Activated T-helper 2 cell treated with anti-CD3 and anti-CD28 coated beads, Interferon-gamma antibody, Interleukin-2, Interleukin-4, amounts not matched to agents 10 μg/mL and 5 μg/mL and 100 μg/mL, durations not matched to agents 14 hours and 24 hours and 36 hours (primary cell): ENCODE data around the gene GATB. TPM values are rescaled to one million over a fixed set of nuclear protein-coding genes. Genes with fewer than 3 reads are reported as not detected.

ENCODE experiments used
- DNase-seq: peaks from one replicate; pipeline ENCODE4 v3.0.0; 2021; ENCODE audit warnings: low spot score
- H3K27ac Mint-ChIP-seq: one replicate; pipeline ENCODE4 v1.8.0; 2021; ENCODE audit warnings: mixed read lengths
- H3K27me3 Mint-ChIP-seq: one replicate; pipeline ENCODE4 v1.8.0; 2021; ENCODE audit warnings: low read depth, mixed read lengths
- H3K36me3 Mint-ChIP-seq: one replicate; pipeline ENCODE4 v1.8.0; 2021; ENCODE audit warnings: low read depth, mixed read lengths
- H3K4me1 Mint-ChIP-seq: one replicate; pipeline ENCODE4 v1.8.0; 2021; ENCODE audit warnings: low read depth, mixed read lengths
- H3K4me3 Mint-ChIP-seq: one replicate; pipeline ENCODE4 v1.8.0; 2021; ENCODE audit warnings: low read depth, mild to moderate bottlenecking, moderate library complexity, mixed read lengths
- H3K9me3 Mint-ChIP-seq: one replicate; pipeline ENCODE4 v1.8.0; 2021; ENCODE audit warnings: mixed read lengths
- intact Hi-C: fragments of 100-400 bp; cut with micrococcal nuclease; formaldehyde crosslinking; loops from one replicate; pipeline ENCODE4 v1.15.1; 2023
- total RNA-seq: library from RNA; stranded (reverse); gene quantifications from 2 replicates; pipeline ENCODE4 v1.2.3, GENCODE V29; 2022

The GATB gene
- total RNA-seq, 1 donor from 2014 or later, result 19.6 TPM

DNA sequence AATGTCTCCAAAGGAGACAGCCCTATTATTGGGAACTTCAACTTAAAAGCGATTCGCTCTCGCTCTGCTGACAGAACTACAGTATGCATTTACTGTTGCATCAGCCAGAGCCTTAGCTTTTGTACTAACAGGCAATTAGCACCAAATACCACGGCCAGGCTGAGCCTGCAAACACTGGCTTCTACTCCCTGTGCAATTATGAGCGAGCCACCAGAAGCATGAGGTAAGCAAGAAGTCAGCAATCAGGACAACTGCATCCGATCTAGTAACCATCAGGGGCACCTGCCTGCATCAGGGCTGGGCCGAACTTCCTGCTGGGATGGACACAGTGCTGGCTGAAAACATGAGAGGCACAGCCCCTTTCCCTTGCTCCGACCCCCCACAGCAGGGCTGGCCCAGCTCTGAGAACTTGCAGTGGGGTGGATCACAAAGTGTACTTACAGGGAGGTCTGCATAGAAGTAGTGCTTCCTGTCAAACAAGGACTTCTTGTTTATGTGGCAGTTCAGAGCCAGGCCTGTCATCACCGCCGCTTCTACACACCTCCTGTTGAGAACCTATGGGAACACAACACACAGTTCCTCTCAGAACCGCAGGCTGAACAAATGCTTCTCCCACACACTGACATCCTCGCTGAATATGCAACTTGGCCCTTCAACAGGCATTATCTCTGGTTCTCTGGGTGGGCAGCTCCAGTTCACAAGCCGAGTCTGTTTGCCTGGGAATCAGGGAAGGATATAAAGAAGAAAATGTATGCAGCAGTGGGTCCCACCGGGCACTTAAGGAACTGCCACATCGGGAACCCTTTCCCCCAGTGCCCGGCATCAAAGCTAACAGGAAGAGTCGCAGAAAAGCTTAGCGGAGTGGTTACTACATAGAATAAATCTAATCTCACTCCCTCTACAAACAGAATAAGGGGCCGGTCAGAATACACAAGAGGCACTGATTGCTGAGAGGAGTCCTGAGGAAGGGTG lies 41.5 kb downstream of the GATB start:
- Mint-ChIP-seq H3K4me1 (peaks cover under 1% of the 10 kb centered on the region), H3K4me3 (no peak overlapping the region), H3K9me3 (no peaks in the 10 kb centered on the region), H3K36me3 (no peaks in the 10 kb centered on the region), H3K27me3 (no peaks in the 10 kb centered on the region), H3K27ac (no peak overlapping the region)
- no peak for DNase-seq
- intact Hi-C loops, result no loop called here

DNA sequence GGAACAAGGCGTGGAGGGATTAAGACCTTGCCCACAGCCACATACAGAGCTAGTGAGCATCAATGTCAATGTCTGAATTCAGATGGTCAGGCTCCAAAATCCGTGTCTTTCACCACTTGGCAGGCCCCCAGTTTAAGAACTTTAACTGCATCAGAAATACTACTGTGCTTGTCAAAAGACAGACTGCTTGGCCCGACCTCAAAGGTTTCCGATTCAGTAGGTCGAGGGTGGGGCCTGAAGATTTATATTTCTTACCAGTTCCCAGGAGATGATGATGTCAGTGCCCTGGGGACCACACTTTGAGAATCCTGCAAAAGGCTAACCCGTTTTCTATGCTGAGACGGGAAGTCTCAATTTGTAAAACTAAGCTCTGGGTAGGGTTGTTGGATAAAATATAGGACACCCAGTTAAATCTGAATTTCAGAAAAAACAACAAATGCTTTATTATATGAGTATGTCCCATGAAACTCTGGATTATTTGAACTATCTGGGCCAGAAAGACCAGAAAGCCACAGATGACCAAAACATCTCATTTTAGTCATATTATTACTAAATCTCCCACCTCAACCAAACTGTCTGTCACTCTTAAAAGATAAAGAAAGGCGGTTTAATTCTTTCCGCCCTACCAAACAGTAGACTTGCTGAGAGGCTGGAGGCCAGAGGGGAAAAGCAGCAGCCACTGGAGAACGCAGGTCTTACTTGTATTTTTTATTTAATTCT lies 42.7 kb downstream of the GATB start:
- H3K4me1 Mint-ChIP-seq, result no peaks in the 10 kb centered on the region
- H3K27ac Mint-ChIP-seq, result no peak overlapping the region
- no peaks in the 10 kb centered on the region for H3K27me3 Mint-ChIP-seq
- DNase-seq, result no peak
- no peaks in the 10 kb centered on the region for H3K9me3 Mint-ChIP-seq
- H3K36me3 Mint-ChIP-seq, result no peaks in the 10 kb centered on the region
- no peak overlapping the region for H3K4me3 Mint-ChIP-seq
- intact Hi-C loops, result no loop called here

DNA sequence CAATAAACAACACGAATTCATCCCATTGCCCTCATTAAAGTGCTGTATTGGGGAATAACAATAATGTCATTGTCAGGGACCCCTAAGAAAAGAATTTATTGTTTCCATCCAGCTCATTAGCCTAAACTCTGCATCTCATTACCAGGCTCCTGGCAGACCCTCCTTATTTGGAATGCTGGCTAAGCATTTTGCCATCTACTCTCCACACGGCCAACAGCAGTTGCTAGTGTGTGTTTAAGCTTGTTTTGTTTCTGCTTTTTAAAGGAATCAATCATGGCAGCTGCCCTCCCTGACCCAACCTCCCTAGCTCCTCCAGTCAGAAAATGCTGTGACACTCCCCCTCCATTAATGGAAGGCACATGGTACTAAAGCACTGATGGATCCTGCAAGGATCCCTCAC lies 43.5 kb downstream of the GATB start:
- Mint-ChIP-seq H3K4me3 (no peak overlapping the region), H3K4me1 (no peaks in the 10 kb centered on the region), H3K27me3 (no peaks in the 10 kb centered on the region), H3K27ac (no peak overlapping the region), H3K36me3 (no peaks in the 10 kb centered on the region), H3K9me3 (no peaks in the 10 kb centered on the region)
- no peak for DNase-seq
- intact Hi-C loops, result no loop called here

DNA sequence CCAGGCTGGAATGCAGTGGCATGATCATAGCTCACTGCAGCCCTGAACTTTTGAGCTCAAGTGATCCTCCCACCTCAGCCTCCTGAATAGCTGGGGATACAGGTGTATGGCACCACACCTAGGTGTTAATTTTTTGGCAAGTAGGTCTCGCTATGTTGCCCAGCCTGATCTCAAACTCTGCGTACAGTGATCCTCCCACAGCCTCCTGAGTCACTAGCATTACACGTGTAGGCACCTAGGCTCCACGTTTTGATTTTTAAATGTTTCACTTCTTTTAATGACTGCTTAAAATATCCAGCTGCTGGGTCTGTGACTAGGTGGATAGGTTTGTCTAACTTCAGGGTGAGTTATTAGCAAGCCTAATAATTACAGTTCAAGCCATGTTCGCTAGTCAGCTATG lies 44.5 kb downstream of the GATB start:
- no peaks in the 10 kb centered on the region for H3K27me3 Mint-ChIP-seq
- no peak for DNase-seq
- no peak overlapping the region for H3K27ac Mint-ChIP-seq
- intact Hi-C loops, result no loop called here
- no peak overlapping the region for H3K4me3 Mint-ChIP-seq
- H3K9me3 Mint-ChIP-seq, result no peaks in the 10 kb centered on the region
- no peaks in the 10 kb centered on the region for H3K36me3 Mint-ChIP-seq
- no peaks in the 10 kb centered on the region for H3K4me1 Mint-ChIP-seq

DNA sequence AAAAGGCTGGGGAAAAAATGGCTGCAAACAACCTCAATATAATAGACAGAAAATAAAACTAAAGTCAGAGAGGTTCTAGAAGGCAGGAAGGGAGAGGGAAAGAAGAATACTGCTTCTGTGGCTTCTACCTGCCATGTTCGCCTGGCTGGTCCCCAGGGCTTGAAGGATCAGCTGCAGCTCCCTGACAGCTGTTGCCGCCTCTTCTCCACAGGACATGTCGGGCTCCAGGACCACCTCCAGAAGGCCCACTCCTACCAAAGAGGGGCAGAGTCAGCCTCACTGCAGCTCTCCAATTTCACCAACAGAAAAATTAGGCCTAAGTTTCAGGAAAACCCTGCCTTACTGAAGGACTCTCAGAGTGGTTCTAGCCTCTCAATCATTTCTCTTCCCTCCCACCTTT lies 44.9 kb downstream of the GATB start:
- Mint-ChIP-seq H3K4me3 (no peak overlapping the region), H3K27ac (no peak overlapping the region), H3K4me1 (no peaks in the 10 kb centered on the region), H3K9me3 (no peaks in the 10 kb centered on the region), H3K36me3 (no peaks in the 10 kb centered on the region), H3K27me3 (no peaks in the 10 kb centered on the region)
- DNase-seq, result no peak
- intact Hi-C loops, result no loop called here

DNA sequence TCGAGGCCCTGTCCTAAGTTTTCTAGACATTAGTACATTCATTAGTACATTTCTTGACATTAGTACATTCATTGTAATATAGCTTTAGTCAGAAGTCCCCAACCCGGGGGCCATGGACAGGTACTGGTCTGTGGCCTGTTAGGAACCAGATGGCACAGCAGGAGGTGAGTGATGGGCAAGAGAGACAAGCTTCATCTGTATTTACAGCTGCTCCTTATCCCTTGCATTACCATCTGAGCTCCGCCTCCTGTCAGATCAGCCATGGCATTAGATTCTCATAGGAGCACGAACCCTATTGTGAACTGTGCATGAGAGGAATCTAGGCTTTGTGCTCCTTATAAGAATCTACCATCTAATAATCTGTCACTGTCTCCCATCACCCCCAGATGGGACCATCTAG lies 48.0 kb downstream of the GATB start:
- no peaks in the 10 kb centered on the region for H3K27me3 Mint-ChIP-seq
- no peak overlapping the region for H3K27ac Mint-ChIP-seq
- no peaks in the 10 kb centered on the region for H3K4me1 Mint-ChIP-seq
- no peak overlapping the region for H3K4me3 Mint-ChIP-seq
- H3K9me3 Mint-ChIP-seq, result no peaks in the 10 kb centered on the region
- no peak for DNase-seq
- intact Hi-C loops, result no loop called here
- H3K36me3 Mint-ChIP-seq, result no peaks in the 10 kb centered on the region

DNA sequence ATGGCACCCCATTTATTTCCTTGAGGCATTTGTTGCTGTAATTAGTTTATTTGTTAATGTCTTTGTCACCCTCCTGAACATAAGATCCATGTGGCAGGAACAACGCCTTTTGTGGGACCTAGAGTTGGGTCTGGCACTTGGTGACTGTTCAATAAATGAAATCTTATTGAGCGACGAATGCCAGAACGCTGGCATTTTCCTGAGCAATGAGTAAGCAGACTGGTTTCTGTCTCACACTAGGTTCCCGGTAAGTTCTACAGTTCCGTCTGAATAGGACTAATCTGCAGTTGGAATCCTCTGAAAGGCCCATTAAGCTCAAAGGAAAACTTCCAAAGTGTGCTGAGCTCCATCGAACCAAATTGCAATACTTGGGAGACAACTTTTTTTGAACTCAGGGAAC lies 49.2 kb downstream of the GATB start:
- intact Hi-C loops, result no loop called here
- no peak overlapping the region for H3K27ac Mint-ChIP-seq
- no peaks in the 10 kb centered on the region for H3K27me3 Mint-ChIP-seq
- no peaks in the 10 kb centered on the region for H3K9me3 Mint-ChIP-seq
- H3K4me3 Mint-ChIP-seq, result no peak overlapping the region
- H3K36me3 Mint-ChIP-seq, result no peaks in the 10 kb centered on the region
- DNase-seq, result no peak
- no peaks in the 10 kb centered on the region for H3K4me1 Mint-ChIP-seq

DNA sequence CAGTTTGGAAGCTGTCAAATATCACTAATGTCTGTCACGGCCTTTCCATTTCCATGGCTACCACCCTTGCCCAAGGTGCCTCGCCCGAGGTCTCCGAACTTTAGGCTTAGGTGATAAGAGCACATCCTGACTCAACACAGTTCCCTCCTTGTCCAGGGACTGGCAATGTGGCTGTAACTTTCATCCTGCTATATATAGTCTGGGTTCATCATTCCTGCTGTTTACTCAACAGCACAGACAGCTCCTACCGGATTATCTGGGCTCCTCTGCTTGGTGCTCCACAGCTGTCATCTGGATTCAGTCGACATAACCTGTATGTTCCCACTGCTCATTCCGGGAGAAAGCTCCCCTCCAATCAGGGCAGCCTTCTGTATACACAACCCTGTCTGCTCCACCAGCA lies 51.2 kb downstream of the GATB start:
- Mint-ChIP-seq H3K4me1 (no peaks in the 10 kb centered on the region), H3K27me3 (no peaks in the 10 kb centered on the region), H3K27ac (no peak overlapping the region)

DNA sequence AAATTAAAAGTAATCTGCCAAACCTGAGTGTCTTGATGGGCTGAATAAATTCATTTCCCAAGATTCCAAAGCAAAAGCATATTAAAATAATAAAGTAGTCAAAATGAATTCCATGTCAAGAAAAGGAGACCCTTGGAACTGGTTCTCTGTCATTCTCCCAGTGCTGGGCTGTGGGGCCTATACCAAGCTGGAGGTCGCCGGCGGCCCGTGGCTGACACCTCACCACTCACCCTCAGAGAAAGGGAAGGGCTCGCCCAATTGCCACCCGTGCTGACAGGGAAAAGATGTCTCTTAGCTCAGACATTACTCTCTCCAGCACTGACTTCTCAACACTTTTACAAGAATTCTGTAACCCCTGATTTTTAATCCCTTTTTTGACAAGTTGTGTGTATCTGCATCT lies 51.7 kb downstream of the GATB start:
- Mint-ChIP-seq H3K36me3 (peaks cover 2% of the 10 kb centered on the region), H3K27me3 (no peaks in the 10 kb centered on the region), H3K27ac (no peak overlapping the region), H3K4me1 (no peaks in the 10 kb centered on the region), H3K9me3 (no peaks in the 10 kb centered on the region), H3K4me3 (no peak overlapping the region)
- DNase-seq, result no peak
- intact Hi-C loops, result no loop called here

More for the DNA sequence above, 51.2 kb downstream of the GATB start:
- Mint-ChIP-seq H3K9me3 (no peaks in the 10 kb centered on the region), H3K36me3 (peaks cover 2% of the 10 kb centered on the region), H3K4me3 (no peak overlapping the region)
- intact Hi-C loops, result no loop called here
- no peak for DNase-seq

DNA sequence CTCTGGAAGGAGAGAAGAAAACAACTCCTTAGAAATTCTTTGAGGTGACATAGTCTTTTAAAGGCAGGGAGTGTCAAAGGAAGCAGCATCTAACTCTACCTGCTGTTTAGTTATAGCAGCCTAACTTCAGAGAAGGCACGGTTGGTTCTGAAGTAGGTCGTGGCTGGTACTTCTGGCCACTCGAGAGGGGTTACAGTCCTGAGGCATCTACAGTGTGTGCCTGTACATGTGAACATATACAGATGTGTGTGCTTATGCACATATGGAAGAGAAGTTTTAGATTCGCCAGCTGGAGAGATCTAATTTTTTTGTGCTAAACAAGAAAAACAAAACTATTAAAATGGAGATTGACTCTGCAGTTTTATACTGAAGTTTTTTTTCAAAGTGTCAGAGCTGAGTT lies 52.7 kb downstream of the GATB start:
- DNase-seq, result no peak
- H3K9me3 Mint-ChIP-seq, result no peaks in the 10 kb centered on the region
- intact Hi-C loops, result no loop called here
- no peak overlapping the region for H3K27ac Mint-ChIP-seq
- H3K4me3 Mint-ChIP-seq, result no peak overlapping the region
- no peaks in the 10 kb centered on the region for H3K27me3 Mint-ChIP-seq
- H3K4me1 Mint-ChIP-seq, result no peaks in the 10 kb centered on the region
- H3K36me3 Mint-ChIP-seq, result peaks cover 8% of the 10 kb centered on the region

DNA sequence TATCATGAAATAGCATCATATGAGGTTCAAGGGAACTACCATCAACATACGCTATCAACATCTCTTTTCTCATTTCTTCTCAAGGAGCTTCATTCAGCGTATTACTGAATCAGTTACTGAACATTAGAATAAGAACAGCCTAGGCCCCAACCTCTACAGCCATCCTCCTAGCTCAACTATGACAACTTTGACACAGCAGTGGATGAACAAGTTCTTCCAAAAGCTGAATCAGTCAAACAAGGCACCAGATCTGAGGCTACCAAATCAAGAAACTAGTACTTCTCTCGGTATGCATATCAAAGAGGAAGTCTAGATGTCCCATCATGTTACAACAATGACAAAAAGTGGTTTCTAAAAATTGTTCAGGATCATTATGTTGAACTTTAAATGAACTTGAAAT lies 57.4 kb downstream of the GATB start:
- no peak for DNase-seq
- H3K36me3 Mint-ChIP-seq, result peaks cover 22% of the 10 kb centered on the region
- intact Hi-C loops, result no loop called here
- no peaks in the 10 kb centered on the region for H3K9me3 Mint-ChIP-seq
- H3K27me3 Mint-ChIP-seq, result no peaks in the 10 kb centered on the region
- H3K27ac Mint-ChIP-seq, result no peak overlapping the region
- no peaks in the 10 kb centered on the region for H3K4me1 Mint-ChIP-seq
- H3K4me3 Mint-ChIP-seq, result no peak overlapping the region

DNA sequence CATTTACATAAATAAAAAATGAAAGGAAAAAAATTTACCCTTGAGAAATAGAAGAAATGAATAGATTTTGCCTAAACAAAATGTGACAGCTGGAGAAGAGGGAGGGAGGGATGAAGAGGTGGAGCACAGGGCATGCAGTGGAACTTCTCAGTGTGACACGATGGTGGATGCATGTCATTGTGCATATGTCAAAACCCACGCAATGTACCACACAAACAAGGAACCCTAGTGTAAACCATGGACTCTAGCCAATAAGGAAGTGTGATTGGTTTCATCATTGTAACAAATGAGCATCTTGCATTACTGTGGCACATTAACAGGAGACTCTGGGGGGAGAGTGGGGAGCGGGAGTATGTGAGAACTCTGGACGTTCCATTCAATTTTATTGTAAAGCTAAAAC lies 58.6 kb downstream of the GATB start:
- H3K4me3 Mint-ChIP-seq, result no peak overlapping the region
- peaks cover 26% of the 10 kb centered on the region for H3K36me3 Mint-ChIP-seq
- no peaks in the 10 kb centered on the region for H3K4me1 Mint-ChIP-seq
- no peaks in the 10 kb centered on the region for H3K27me3 Mint-ChIP-seq
- intact Hi-C loops, result no loop called here
- DNase-seq, result no peak
- H3K9me3 Mint-ChIP-seq, result no peaks in the 10 kb centered on the region
- H3K27ac Mint-ChIP-seq, result no peak overlapping the region

DNA sequence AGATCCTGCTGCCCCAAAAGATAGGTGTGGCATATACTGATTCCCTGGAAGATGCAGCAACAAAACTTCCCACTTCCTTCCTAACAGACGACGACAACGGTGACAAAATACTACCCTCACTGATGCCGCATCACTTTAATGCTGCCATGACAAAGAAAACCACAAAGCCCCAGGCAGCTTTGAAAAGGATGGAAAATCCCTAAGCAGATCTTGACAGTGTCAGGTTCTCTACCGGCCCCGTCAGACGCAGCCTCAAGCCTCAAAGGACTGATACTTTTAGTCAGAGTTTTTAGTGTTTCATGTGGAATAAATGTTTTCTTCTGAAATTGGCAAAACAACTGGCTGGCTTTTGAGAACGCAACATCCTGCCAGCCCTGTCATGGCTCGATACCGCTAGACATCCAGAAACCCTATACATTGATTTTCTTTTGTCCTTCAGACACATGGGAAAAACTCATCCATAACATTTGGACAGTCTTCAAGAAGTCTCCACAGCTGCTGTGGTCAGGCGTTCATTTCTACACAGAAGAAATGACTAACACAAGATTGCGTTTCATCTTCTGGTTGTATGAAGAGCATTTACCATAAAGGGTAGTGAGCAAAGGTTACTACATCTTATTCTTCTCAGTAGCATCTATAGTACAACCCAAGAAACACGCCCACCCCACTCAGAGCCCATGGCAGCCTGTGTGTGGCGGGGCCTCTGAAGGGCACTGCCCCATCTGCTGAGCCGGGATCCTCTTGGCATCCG lies 60.1 kb downstream of the GATB start:
- DNase-seq, result no peak
- peaks cover 29% of the 10 kb centered on the region for H3K36me3 Mint-ChIP-seq
- no peaks in the 10 kb centered on the region for H3K9me3 Mint-ChIP-seq
- intact Hi-C loops, result no loop called here
- no peaks in the 10 kb centered on the region for H3K27me3 Mint-ChIP-seq
- no peaks in the 10 kb centered on the region for H3K4me1 Mint-ChIP-seq
- H3K27ac Mint-ChIP-seq, result peak overlapping the region; percentile 65
- no peak overlapping the region for H3K4me3 Mint-ChIP-seq
